HCT116 (cell line): ENCODE data around the gene LINGO1. TPM values are rescaled to one million over a fixed set of nuclear protein-coding genes. Genes with fewer than 3 reads are reported as not detected.

Source experiments
- ATAC-seq: fragments of 200-7000 bp; cut with Tn5 transposase; 2 replicates; pipeline ENCODE4 v1.9.1; 2020; ENCODE audit warnings: mild to moderate bottlenecking, moderate library complexity
- BruUV-seq: library from RNA; stranded (reverse); fragments of 400-500 nt; replicated peaks from 2 replicates; lab custom pipeline; 2021; lab: Mats Ljungman, UMichigan
- CTCF ChIA-PET: fragments of 300-600 bp; sonication (Branson Sonifier 250); formaldehyde crosslinking; loops from one replicate; lab custom pipeline; 2021; ENCODE audit warnings: antibody characterized with exemption; lab: Charles Lee
- POLR2A ChIA-PET: fragments of 300-600, 350-600 bp; sonication (Branson Sonifier 250); formaldehyde crosslinking; loops from one replicate; lab custom pipeline; 2021; ENCODE audit warnings: antibody characterized with exemption; lab: Charles Lee
- RAD21 ChIA-PET, 2 experiments: fragments of 300-600 bp; sonication (Branson Sonifier 250); formaldehyde crosslinking; loops; one replicate each; lab custom pipeline; 2023; ENCODE audit warnings: low total read pairs in 2 of 2; ENCODE audit not compliant: uncharacterized antibody in 2 of 2, unreplicated experiment in 2 of 2, low non-redundant PET in 1 of 2; lab: Charles Lee
- DNase-seq: peaks from one replicate; pipeline ENCODE4 v3.0.0-alpha.2; 2010; ENCODE audit warnings: low read depth, low spot score
- H2AFZ ChIP-seq: fragments of 200-600 bp; shearing (Covaris generic), sonication (generic); 2 replicates; pipeline ENCODE4 v1.6.1; 2017; ENCODE audit warnings: low read depth, mixed run types, mixed read lengths, antibody characterized with exemption, low read length; ENCODE audit not compliant: poor library complexity, severe bottlenecking
- H3K27ac ChIP-seq: 2 replicates; pipeline ENCODE4 v1.5.1; 2012; ENCODE audit warnings: low read depth, low read length
- H3K27me3 ChIP-seq: fragments of 200-600 bp; sonication (generic); 2 replicates; pipeline ENCODE4 v1.6.1; 2016; ENCODE audit warnings: mixed run types, low read length, mixed read lengths; ENCODE audit not compliant: insufficient read depth
- H3K36me3 ChIP-seq, 2 experiments: fragments of 200-500 bp in 1 of 2; fragments of 200-600 bp in 1 of 2; sonication (Bioruptor generic) in 1 of 2; sonication (generic) in 1 of 2; 2 replicates each; pipeline versions ENCODE4 v1.5.1 to v1.6.1; 2014 to 2016; ENCODE audit warnings: low read length in 2 of 2, inconsistent platforms in 1 of 2, mixed read lengths in 1 of 2, mixed run types in 1 of 2; ENCODE audit not compliant: insufficient read depth in 2 of 2, control insufficient read depth in 1 of 2
- H3K4me1 ChIP-seq, 2 experiments: fragments of 200-600 bp in 1 of 2; sonication (generic) in 1 of 2; 2 replicates each; pipeline versions ENCODE4 v1.5.1 to v1.6.1; 2012 to 2017; ENCODE audit warnings: low read length in 2 of 2, inconsistent platforms in 1 of 2, mild to moderate bottlenecking in 1 of 2, mixed read lengths in 1 of 2, mixed run types in 1 of 2, moderate library complexity in 1 of 2; ENCODE audit not compliant: insufficient read depth in 2 of 2, control insufficient read depth in 1 of 2
- H3K4me2 ChIP-seq: fragments of 200-600 bp; sonication (generic); 2 replicates; pipeline ENCODE4 v1.6.1; 2017; ENCODE audit warnings: mixed run types, low read length, mixed read lengths
- H3K4me3 ChIP-seq, 2 experiments: fragments of 200-600 bp in 1 of 2; sonication (generic) in 1 of 2; replicated peaks in 1 of 2; 2 replicates each; pipeline ENCODE4 v1.5.1; 2011 to 2016; ENCODE audit warnings: low read length in 2 of 2, control low read depth in 1 of 2, low read depth in 1 of 2, mild to moderate bottlenecking in 1 of 2, mixed read lengths in 1 of 2, mixed run types in 1 of 2
- H3K79me2 ChIP-seq: fragments of 200-600 bp; sonication (generic); 2 replicates; pipeline ENCODE4 v1.6.1; 2017; ENCODE audit warnings: mild to moderate bottlenecking, mixed run types, low read length, moderate library complexity, mixed read lengths; ENCODE audit not compliant: insufficient read depth
- H3K9ac ChIP-seq: fragments of 200-600 bp; sonication (generic); 2 replicates; pipeline ENCODE4 v1.6.1; 2016; ENCODE audit warnings: low read length, mixed read lengths
- H3K9me2 ChIP-seq: fragments of 200-600 bp; sonication (generic), shearing (Covaris generic); 2 replicates; pipeline ENCODE4 v1.6.1; 2017; ENCODE audit warnings: mixed run types, mild to moderate bottlenecking, moderate library complexity; ENCODE audit not compliant: insufficient read depth
- H3K9me3 ChIP-seq, 2 experiments: fragments of 200-500 bp in 1 of 2; fragments of 200-600 bp in 1 of 2; sonication (Bioruptor generic) in 1 of 2; sonication (generic) in 1 of 2; 2 replicates each; pipeline ENCODE4 v1.6.1; 2014 to 2017; ENCODE audit warnings: low read length in 2 of 2, mixed read lengths in 2 of 2, inconsistent platforms in 1 of 2, low read depth in 1 of 2, mild to moderate bottlenecking in 1 of 2, mixed run types in 1 of 2, moderate library complexity in 1 of 2; ENCODE audit not compliant: control insufficient read depth in 1 of 2, insufficient read depth in 1 of 2
- H4K20me1 ChIP-seq: fragments of 200-600 bp; sonication (generic), shearing (Covaris generic); 2 replicates; pipeline ENCODE4 v1.6.1; 2017; ENCODE audit warnings: mixed run types, mild to moderate bottlenecking, moderate library complexity; ENCODE audit not compliant: insufficient read depth
- ATF3 ChIP-seq: IDR thresholded peaks from 2 replicates; pipeline ENCODE4 v1.6.1; 2012
- CBX3 ChIP-seq: IDR thresholded peaks from 2 replicates; pipeline ENCODE4 v1.6.1; 2012; ENCODE audit warnings: low read depth
- CEBPB ChIP-seq: IDR thresholded peaks from 2 replicates; pipeline ENCODE4 v1.6.1; 2012; ENCODE audit warnings: low read depth
- CTCF ChIP-seq, 3 experiments: fragments of 200-600 bp in 1 of 3; sonication (generic) in 1 of 3; IDR thresholded peaks in 2 of 3; conservative IDR thresholded peaks in 1 of 3; 2 replicates each; pipeline ENCODE4 v1.5.1; 2012 to 2017; ENCODE audit warnings: low read depth in 2 of 3, low read length in 2 of 3, antibody characterized with exemption in 1 of 3, borderline replicate concordance in 1 of 3, control low read depth in 1 of 3, mild to moderate bottlenecking in 1 of 3, mixed read lengths in 1 of 3, mixed run types in 1 of 3, moderate library complexity in 1 of 3; ENCODE audit not compliant: insufficient read depth in 1 of 3
- EGR1 ChIP-seq: IDR thresholded peaks from 2 replicates; pipeline ENCODE4 v1.6.1; 2012; ENCODE audit warnings: low read depth
- ELF1 ChIP-seq: IDR thresholded peaks from 2 replicates; pipeline ENCODE4 v1.6.1; 2012; ENCODE audit warnings: low read depth, borderline replicate concordance
- EZH2 ChIP-seq: fragments of 200-600 bp; sonication (generic); IDR thresholded peaks from 2 replicates; pipeline ENCODE4 v1.6.1; 2017; ENCODE audit warnings: antibody characterized with exemption, mixed run types
- EZH2phosphoT487 ChIP-seq: fragments of 200-600 bp; IDR thresholded peaks from 2 replicates; pipeline ENCODE4 v1.6.1; 2018; ENCODE audit warnings: antibody characterized with exemption, borderline replicate concordance
- FOSL1 ChIP-seq: IDR thresholded peaks from 2 replicates; pipeline ENCODE4 v1.6.1; 2012; ENCODE audit warnings: low read depth
- POLR2A ChIP-seq: IDR thresholded peaks from 2 replicates; pipeline ENCODE4 v1.7.0; 2011; ENCODE audit warnings: borderline replicate concordance; ENCODE audit not compliant: insufficient read depth, insufficient read length; ENCODE audit errors: extremely low read depth
- POLR2AphosphoS5 ChIP-seq: IDR thresholded peaks from 2 replicates; pipeline ENCODE4 v1.6.1; 2011; ENCODE audit warnings: mild to moderate bottlenecking, low read depth, low read length, moderate library complexity
- SIN3A ChIP-seq: IDR thresholded peaks from 2 replicates; pipeline ENCODE4 v1.6.1; 2012; ENCODE audit warnings: low read depth
- SP1 ChIP-seq: IDR thresholded peaks from 2 replicates; pipeline ENCODE4 v1.6.1; 2012; ENCODE audit warnings: low read depth
- SRF ChIP-seq: IDR thresholded peaks from 2 replicates; pipeline ENCODE4 v1.6.1; 2012; ENCODE audit warnings: low read depth
- TCF7L2 ChIP-seq: IDR thresholded peaks from 2 replicates; pipeline ENCODE4 v1.7.0; 2011; ENCODE audit warnings: borderline replicate concordance, inconsistent platforms; ENCODE audit not compliant: insufficient read depth, insufficient read length; ENCODE audit errors: extremely low read depth
- YY1 ChIP-seq: IDR thresholded peaks from 2 replicates; pipeline ENCODE4 v1.6.1; 2011; ENCODE audit warnings: low read length, low read depth, moderate library complexity, mild to moderate bottlenecking; ENCODE audit not compliant: insufficient replicate concordance; ENCODE audit errors: extremely low read depth
- ZBTB33 ChIP-seq: IDR thresholded peaks from 2 replicates; pipeline ENCODE4 v1.6.1; 2011; ENCODE audit warnings: mild to moderate bottlenecking, low read length, moderate library complexity; ENCODE audit not compliant: insufficient replicate concordance; ENCODE audit errors: extremely low read depth
- ZNF274 ChIP-seq: fragments of 200-500 bp; sonication (Bioruptor generic); IDR thresholded peaks from 2 replicates; pipeline ENCODE4 v1.6.1; 2014; ENCODE audit warnings: mild to moderate bottlenecking, low read depth, low read length, inconsistent platforms
- intact Hi-C: fragments of 100-400 bp; cut with micrococcal nuclease; formaldehyde crosslinking; loops from 2 replicates; pipeline ENCODE4 v1.10.0; 2022
- total RNA-seq: library from RNA; stranded (reverse); gene quantifications from one replicate; pipeline ENCODE4 v1.2.1, GENCODE V29; 2021; ENCODE audit not compliant: unreplicated experiment

Gene LINGO1
- total RNA-seq, 1 experiment from 2014 or later: 15.6 TPM

- DNase-seq: no peak
- Histone ChIP-seq H3K4me2 (no peak overlapping the region), H3K27ac (no peak overlapping the region), H3K4me1 (no peaks in the 10 kb centered on the region), H3K27me3 (peaks cover 29% of the 10 kb centered on the region), H3K4me3 (no peak overlapping the region), H4K20me1 (no peaks in the 10 kb centered on the region), H2AFZ (no peak overlapping the region), H3K79me2 (no peaks in the 10 kb centered on the region), H3K9ac (no peak overlapping the region), H3K9me2 (no peaks in the 10 kb centered on the region), H3K9me3 (no peaks in the 10 kb centered on the region), H3K36me3 (no peaks in the 10 kb centered on the region)
- TF ChIP-seq CTCF (IDR thresholded peaks at IDR 0.05 in 2 of 3, conservative IDR thresholded peaks at IDR 0.05 in 1 of 3; ENCODE audit: borderline replicate concordance in 1 of 3, insufficient read depth in 1 of 3, low read depth in 2 of 3, low read length in 2 of 3) (no peak), FOSL1 (no peak), SRF (no peak), EGR1 (no peak), EZH2 (no peak), TCF7L2 (no peak), YY1 (no peak), CBX3 (no peak), EZH2phosphoT487 (no peak), POLR2AphosphoS5 (no peak), ZBTB33 (no peak), SP1 (no peak), CEBPB (no peak), SIN3A (no peak), ZNF274 (no peak), ATF3 (no peak), POLR2A (no peak), ELF1 (no peak)
- ChIA-PET RAD21 (no interaction called here), POLR2A (no interaction called here), CTCF (no interaction called here)
- no peak for ATAC-seq
- no TSS peak for BruUV-seq
- intact Hi-C loops: no loop called here
Observed at GRCh38 chr15:77676569-77677375, 44.1 kb upstream of the LINGO1 start.
